NCI-H2107 (cell line): ENCODE data around the gene FIGNL2.

Experiments
- DNase-seq: peaks from one replicate; lab custom pipeline; 2025; lab: John Stamatoyannopoulos, UW

The FIGNL2 gene

DNA sequence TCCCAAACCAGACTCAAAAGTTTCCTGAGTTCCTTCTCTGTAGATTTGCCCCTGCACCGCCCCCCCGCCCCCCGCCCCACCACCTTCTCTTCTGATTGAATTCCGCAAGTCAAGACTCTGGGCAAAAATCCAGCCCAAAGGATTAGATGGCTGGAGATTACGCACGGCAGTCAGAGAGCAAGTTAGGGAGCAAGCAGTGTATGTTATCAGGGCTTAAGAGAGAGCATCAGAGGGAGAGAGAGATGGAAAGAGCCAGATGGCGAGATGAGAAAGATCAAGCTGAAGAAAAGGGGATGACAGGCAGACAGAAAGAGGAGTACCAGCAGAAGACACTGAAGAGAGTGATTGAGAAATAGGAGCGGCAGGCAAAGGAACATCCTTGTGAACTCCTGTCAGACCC is 25.5 kb upstream of the FIGNL2 start:
- no peak for DNase-seq

DNA sequence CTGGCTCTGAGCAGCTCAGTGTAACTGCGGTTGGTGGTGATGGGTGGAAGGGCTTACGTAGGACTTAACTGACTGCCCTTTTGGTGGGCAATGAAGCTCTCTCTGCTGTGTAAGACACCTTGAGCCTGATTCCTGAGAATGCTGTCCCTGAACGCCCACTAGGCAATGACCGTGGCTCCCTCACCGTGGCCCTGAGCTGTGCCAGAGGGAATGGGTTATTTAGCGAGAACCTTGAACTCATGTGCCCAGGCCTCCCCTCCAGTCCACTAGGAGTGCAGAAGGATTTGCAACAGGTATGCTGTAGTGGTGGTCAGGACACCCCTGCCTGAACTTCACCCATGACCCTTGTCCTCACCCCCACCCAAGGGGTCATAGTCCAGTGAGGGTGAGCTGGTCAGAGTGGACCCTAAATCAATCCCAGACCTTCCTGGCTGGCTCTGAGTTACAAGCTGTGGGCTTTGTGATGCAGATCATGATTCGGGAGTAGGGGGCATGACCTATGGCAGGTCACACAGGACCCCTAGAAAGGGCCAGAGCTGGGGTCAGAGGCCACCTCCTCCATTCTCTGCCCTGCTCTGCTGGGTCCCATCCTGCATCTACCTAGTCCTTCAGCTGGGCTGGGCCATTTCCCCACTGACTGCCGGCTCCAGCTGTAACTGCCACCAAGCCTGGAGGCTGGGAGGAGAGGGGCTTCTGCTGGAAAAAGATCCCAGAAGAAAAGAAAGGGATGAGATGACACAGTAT is 24.9 kb upstream of the FIGNL2 start:
- DNase-seq, result no peak

DNA sequence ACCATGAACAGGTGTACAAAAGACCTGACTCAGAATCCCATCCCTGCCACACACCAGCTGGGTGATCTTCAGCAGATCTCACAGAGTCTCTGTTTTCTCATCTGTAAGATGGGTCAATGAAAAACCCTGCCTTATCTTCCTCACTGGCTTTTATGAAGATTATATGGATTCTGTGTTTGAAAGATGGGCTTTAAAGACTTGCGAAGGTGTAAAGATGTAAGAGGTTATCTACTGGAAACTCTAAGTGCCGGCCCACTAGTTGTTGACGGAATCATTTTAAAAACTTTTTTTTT is 24.1 kb upstream of the FIGNL2 start:
- DNase-seq, result no peak

DNA sequence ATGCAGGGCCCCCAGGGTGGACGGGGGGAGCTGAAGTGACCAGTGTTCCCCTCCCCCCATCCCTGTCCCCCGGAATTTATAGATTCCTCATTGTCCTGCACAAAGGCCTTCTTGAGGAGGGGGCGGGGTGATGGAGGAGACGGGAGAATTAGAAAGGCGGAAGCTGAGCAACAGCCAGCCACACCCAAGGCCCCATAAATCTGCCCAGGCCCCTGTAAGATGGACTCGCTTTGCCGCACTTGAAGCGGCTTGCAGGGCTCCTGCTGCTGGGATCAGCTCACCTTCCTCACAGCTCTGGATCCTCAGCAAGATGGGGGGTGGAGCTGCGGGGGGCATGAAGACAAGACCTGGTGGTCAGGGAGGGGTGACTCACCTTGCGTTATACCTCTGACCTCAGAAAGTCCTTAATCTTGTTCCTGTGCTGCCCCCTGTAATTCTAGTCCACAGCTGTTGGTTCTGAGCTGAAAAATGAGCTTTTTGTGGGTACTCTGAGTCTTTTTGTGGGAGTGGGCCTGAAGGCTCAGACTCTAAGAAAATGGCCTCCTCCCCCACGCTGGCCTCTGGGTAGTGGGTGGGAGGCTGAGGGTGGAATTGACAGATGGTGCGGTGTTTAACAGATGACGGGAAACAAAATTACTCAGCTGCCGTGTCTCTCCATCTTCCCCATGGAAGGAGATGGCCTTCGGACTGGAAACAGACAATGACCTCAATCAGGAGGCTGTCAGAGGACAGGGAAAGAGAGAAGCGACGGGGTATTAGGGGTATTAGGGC is 23.6 kb upstream of the FIGNL2 start:
- DNase-seq, result no peak

DNA sequence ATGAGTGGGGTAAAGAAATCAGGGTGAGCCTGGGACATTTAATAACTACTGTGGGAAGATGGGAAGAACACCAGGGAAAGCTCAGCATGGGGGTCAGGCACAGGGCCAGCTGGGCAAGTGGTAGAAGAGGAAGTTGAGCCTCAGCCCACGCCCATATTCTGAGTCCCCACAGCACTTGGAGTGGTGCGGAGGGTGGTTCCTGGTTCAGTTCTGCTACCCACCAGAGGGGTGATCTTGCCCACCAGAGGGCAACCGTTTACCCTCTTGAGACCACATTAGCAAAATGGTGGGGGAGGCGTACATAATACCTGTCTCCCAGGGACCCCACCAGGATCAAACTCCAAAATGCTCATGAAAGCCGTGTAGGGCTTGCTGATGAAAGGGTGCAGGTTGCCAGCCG is 22.6 kb upstream of the FIGNL2 start:
- DNase-seq, result no peak

DNA sequence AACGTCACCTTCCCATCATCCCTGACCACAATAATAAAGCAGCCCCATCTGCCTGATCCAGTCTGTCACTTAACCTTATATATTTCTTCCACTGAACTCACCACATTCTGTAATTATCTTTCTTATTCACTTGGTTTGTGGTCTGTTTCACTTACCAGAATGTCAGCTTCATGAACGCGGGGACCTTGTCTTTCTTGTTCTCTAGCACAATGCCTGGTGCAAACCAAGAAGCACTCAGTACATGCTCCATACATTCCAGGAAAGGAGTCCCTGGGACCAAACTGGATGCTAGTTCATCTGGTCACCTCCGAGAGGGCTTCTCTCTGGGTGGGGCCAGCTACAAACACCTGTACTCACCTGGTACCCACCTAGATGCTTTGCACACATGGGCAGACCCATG is 22.0 kb upstream of the FIGNL2 start:
- no peak for DNase-seq

DNA sequence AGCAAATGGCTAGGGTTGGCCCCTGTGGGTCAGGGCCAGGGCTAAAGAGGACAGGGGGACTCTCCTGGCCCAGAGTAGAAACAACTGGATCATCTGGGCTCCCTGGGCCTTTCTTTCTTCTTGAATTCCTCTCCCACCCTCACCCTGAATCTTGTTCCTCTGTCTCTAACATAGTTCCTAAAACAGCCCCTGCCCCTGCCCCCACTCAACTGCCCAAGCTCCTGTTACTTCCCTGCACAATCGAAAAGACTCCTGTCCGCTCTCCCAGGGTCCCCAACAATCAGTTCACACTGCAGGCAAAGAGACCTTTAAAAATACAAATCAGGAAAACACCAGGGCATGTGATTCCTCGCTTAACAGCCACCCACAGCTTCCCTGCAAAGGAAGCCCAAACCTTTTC is 21.4 kb upstream of the FIGNL2 start:
- no peak for DNase-seq

DNA sequence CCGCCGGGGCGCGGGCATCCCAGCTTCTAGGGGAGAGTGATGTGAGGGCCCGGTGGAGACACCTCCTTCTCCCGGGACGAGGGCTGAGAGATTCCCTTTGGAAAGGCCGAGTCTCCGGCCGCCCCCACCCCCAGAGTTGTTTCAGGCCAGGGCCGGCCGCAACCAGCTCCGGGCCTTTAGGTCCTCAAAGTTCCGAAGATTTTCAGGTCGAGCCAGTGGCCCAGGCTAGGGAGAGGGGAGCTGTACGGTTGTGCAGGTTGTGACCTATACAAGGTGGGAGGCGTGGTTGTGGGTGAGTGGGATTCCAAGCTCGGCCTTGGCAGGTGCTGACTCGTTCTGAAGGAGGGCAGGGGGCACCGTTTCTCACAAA is 21.0 kb upstream of the FIGNL2 start:
- DNase-seq, result no peak

DNA sequence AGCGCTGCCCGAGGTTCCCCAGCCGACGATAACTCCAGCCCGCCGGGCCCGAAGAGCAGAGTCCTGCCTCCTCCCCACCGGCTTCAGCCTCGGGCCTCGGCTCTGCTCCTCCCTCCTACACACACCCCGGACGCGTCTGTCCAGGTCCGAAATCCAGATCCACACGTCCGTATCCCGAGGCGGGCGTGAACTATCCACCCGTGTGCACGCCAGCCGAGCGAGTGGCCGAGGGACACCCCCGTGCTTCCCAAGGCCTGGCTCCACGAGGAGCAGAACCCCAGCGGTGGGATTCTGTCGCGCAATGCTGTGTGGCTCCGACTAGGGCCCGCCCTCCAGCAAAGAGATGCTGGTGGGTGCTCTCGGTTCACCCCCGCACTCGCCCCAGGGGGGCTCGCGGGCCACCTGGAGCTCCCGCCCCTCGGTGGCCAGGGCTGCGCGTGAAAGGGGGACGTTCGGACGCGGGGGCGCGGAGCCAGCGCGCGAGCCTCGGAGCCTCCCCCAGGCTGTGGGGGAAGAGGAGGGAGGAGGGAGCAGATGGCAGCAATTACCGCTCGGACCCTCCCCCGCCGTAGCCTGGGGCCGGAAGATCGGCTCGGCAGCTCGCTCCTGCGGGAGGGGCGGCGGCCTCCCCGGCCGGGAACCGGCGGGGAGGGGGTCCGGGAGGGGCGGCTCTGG is 20.4 kb upstream of the FIGNL2 start:
- no peak for DNase-seq

DNA sequence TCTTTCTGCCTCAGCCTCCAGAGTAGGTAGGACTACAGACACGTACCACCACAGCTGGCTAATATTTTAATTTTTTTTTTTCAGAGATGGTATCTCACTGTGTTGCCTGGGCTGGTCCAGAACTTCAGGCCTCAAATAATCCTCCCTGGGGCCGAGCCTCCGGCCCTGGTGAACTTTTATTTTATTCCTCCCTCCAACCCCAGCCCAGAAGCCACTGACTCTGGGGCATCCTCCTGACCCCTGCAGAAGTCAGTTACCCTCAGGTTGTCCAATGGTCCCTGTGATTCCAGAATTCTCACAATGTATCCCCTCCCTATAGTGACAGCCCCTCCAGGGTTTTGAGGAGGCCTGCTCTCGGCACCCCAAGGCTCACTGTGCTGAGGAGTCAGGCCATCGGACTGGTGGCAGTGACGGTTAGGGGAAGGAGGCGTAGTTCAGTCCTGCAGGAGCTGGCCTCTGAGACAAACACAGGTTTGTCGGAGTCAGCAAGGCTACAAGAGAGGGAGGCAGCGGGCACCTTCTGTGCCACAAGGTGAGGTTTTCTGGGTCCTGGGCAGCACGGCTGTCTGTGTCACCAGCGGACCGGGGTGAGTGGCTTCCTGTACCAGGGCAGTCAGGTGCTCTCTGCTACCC is 19.4 kb upstream of the FIGNL2 start:
- no peak for DNase-seq

DNA sequence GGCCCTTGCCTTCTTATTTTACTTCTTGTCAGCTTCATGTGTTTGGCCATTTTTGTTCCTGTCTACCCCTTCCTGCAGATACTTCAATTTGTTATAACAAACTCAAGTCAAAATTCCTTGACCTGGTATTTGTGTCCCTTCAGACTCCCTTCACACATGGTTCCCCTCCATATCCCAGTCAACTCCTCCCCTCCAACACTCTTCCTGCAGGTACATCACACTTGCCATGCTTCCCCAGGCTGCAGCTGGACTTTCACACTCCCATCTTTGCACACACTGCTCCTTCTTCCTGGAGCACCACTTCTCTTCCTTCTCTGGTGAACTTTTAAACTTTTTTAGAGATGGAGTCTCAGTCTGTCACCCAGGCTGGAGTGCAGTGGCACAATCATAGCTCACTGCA is 18.9 kb upstream of the FIGNL2 start:
- no peak for DNase-seq

DNA sequence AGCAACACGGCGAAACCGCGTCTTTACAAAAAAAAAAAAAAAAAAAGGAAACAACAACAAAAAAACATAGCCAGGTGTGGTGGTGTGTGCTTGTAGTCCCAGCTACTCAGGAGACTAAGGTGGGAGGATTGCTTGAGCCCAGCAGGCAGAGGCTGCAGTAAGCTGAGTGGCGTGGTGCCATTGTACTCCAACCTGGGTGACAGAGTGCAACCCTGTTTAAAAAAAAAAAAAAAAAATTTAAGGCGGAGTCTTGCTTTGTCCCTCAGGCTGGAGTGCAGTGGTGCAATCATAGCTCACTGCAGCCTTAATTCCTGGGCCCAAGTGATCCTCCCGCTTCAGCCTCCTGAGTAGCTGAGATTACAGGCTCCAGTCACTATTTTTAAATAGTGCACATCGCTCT is 18.2 kb upstream of the FIGNL2 start:
- DNase-seq, result no peak

DNA sequence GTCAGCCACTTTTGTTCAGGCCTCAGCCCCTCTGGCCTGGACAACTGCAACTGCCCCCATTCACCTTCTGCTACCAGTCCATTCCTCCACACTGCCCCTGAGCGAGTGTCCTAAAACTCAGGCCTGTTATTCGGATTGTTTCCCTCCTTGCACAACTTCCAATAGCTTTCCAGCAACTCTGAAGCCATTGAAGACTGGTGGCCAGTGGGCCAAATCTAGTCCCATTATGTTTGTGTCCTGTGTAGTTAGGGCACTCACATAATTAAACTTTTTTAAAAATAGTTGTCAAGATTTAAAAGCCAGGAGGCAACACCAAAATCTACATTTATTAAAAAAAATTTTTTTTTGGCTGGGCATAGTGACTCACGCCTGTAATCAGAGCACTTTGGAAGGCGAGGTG is 17.8 kb upstream of the FIGNL2 start:
- DNase-seq, result no peak

DNA sequence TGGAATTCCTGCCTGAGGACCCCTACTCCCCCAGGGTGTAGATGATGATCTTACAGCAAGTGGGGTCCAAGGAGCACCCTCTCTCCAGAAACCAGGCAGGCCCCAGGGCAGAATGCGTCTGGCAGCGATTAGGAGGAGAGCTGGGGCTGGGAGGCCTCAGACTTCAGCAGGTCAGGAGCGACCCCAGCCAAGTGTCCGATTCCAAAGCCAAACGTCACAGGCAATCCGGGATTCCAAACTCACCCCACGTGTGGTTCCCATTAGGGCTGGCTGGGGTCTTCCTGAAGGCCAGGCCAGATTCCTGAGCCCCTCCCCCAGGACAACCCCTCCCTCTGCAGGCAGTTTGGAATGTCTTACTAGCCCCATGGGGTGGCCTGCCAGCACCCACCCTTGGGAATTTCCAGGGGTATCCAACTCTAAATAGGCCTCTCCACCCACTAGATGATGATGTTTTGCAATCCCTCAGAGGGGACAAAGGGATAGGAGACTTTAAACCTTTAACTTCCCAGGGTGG is 17.3 kb upstream of the FIGNL2 start:
- no peak for DNase-seq

DNA sequence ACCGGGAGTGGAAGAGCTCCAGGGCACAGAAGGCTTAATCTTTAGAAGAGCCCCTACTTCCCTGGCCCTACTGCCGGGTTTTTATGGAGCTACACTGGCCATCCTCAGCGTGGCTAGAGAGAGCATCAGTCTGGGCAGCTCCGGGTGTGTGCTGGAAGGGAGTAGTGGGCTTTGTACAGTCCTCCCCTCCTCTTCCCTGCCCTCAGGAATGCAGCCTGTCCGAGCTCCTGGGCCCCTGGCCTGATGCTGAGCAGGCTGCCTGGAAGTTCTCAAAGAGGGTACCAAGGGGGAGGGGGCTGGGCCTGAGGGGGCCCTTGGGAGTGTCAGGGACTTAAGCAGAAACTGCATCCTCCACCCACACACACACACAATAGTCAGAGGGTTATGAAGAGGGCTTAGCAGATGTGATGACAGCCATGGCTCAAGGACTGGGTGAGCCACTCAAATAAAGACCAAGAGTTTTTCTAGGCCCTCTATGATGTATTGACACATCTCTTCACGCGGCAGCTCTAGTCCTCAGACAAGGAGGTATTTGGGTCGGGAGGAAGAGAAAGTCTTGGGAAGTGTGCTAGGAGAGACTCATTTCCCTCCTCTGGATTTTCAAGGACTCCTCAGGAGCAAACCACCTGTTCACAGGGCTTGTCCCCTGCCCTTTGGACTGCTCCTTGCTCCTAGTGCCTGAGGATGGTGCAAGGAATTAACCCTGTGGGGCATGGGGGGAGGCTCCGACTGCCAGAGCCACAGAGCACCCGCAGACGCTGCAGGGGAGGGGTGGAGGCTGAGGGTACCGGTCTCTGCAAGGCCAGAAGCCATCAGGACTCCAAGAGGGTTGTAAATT is 16.5 kb upstream of the FIGNL2 start:
- no peak for DNase-seq

DNA sequence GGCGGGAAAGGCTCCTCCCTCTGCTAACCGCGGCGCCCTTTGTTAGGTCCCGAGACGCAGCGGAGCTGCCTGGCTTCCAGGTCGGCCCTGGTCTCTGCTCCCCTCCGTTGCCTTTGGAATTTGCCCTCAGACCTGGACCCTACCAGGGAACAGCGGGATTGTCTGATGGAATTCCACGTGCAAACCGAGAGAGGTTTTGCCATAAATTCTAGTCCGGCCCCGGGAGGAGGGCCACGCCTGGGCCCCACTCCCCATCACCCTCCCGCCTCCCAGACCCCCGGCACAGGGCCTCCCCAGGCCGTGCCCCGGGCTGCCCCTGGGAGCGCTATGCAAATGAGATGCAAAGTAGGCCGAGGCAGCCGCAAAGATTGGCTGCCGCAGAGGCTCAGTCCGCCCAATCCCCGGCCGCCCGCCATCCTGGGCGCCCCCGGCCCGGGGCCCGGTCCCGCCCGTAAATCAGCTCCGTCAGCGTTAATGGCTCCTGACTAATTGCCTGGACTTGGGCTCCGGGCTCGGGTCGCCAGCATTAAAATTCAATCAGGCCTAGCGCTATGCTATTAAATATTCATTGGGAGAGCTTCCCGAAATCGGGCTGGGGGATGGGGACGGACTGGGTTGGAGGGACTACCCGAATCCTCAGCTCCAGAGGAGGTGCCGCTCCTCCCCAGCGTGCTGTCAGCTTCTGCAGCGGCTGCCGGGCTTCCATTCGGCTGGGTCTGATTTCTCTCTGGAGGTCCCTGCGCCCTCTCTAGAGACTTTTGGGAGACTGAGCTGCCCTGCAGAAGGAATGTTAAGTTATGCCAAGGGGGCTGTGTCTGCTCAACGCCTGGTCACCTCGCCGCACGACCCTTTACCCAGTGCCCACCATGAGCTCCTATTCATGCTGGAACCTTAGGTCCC is 15.7 kb upstream of the FIGNL2 start:
- no peak for DNase-seq

DNA sequence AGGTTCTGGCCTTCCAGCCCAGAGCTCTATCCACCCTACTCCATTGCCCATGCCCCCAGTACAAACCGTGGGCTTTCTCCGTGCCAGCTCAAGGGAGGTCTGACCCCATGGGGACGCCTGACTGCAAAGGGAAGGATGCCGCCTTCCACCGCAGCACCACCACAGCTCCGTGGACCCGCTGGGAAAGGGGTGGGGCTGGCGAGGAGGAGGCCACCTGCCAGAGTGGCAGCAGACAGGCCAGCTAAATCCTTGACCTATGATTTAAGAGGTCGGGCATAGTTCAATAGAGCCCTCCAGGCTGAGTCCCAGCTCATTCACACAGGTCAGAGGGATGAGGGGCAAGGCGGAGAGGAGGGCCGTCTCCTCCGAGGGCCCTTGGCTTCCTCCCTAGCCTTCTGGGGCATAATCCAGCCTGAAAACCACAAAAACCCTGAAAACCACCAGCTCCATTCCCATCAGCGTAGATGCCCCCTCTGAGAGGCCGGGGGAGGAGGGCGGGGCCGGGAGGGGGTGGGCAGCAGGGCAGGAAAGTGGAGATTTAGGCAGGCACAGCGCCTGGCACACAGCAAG is 14.9 kb upstream of the FIGNL2 start:
- no peak for DNase-seq

DNA sequence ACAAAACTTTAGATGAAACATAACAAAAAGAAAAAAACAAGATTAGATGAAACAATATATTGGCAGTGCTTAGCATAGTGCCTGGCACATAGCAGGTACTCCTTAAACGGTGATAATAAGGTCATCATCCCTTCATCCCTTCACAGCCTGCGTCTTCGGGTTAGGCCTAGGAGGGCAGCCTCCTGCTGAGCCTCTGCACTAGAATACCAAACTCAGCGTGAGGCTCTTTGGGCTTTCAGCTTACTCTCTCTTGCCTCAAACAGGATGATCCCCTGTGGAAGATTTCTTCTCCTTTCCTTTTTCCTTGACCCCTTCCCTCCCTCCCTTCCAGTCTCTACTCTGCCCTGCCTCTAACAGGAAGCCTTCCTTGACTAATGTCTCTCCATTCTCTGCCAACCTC is 14.4 kb upstream of the FIGNL2 start:
- DNase-seq, result no peak

DNA sequence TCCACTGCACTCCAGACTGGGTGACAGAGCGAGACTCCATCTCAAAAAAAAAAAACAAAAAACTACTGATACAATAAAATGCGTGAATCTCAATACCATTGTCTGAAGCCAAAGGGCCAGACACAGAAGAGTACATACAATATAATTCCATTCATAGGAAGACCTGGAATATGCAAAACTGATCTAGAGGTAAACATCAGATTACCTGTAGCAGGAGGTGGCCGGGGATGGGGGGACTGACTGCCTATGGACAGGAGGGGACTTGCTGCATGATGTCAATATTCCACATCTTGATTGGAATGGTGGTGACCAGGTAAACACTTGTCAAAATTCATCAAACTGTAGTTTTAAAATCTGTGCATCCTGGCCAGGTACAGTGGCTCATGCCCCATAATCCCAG is 12.5 kb upstream of the FIGNL2 start:
- DNase-seq, result no peak

DNA sequence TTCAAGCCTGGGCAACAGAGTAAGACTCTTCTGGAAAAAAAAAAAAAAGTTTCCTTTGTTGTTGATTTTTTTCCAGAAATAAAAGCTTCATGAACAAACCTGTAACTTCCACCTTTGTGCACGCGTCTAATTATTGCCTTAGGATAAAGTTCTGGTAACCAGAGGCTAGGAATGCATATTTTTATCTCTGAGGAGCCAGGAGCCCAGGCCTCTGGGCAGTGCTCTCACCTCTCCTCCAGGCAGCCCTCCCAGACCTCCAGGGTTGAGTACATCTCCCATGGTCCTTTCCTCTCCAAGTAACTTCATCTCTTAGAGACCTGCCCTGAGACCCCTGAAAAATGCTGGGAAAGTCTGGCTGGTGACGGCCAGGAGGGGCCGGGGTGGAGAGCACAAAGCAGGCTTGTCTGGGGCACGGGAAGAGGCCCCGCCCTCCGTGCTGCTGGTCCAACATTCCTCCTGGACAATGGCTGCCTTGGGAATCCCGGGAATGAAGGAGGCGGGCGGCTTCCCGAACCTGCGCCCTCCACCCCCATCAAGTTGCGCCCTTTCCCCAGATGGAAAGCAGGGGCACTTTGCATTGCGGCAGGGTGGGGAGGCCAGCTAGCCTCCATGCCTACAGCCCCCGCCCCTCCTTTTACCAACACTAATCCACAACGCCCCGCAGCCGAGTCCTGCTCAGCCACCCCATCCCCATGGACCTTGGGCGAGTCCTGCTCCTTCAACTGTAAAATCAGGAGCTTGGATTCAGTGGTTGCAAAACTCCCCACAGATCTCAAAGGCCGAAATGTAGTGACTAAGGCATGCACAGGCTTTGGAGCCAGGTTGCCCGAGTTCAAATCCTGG is 7.3 kb upstream of the FIGNL2 start:
- DNase-seq, result no peak
